ENCODE data around the gene KCTD7.

DNA sequence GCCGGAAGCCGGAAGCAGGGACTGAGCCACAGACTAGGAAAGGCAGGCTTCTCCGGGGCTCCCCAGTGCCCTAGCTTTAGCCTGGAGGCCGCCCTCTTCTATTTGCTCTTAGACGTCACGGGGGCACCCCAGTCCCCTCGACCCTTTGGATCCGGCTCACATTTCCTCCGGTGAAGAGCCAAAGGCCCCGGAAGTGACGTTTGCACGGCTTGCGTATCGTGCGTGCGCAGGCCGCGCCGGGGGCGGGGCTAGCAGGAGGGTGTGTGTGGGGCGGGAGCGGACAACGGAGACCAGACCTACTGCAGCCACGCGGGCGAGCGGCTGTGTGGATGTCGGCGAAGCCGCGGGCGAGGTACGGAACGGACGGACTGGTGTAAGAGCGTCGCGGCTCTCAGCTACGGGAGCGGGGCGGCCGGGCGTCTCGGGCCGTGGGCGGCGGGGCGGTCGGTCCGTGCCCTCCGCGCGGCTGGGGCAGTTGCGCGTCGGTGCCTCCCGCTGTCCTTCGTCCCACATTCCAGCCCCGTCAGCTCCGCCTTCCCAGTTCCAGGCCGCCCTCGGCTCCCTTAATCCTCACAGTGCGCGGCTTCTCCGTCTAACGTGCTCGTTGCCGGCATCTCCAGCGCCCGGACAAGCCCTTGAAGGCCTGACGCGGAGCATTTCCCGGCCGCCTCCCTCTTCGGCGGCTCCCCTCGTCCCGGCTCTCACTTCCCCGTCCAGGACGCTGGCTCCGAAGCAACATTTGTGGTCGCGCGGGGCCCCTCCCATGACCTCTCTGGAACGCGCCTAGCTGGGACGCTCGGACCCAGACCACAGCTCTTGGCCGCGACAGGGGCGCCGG, 25.8 kb downstream of the KCTD7 start:
- TF ChIP-seq, protein P1, sequence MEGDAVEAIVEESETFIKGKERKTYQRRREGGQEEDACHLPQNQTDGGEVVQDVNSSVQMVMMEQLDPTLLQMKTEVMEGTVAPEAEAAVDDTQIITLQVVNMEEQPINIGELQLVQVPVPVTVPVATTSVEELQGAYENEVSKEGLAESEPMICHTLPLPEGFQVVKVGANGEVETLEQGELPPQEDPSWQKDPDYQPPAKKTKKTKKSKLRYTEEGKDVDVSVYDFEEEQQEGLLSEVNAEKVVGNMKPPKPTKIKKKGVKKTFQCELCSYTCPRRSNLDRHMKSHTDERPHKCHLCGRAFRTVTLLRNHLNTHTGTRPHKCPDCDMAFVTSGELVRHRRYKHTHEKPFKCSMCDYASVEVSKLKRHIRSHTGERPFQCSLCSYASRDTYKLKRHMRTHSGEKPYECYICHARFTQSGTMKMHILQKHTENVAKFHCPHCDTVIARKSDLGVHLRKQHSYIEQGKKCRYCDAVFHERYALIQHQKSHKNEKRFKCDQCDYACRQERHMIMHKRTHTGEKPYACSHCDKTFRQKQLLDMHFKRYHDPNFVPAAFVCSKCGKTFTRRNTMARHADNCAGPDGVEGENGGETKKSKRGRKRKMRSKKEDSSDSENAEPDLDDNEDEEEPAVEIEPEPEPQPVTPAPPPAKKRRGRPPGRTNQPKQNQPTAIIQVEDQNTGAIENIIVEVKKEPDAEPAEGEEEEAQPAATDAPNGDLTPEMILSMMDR (conservative IDR thresholded peaks at IDR 0.05 in 1 of 2, IDR thresholded peaks at IDR 0.05 in 1 of 2; ENCODE audit: low read depth in 1 of 2, low read length in 2 of 2): no peak
- TF ChIP-seq EZH2 (IDR thresholded peaks at IDR 0.05; ENCODE audit: low read length, missing control alignments): no peak
